Endodermal cell (in vitro differentiated cells): ENCODE data around the gene XG. TPM values are rescaled to one million over a fixed set of nuclear protein-coding genes. Genes with fewer than 3 reads are reported as not detected.
"Not testable (repeated sequence)": the region's sequence is repeated elsewhere in the genome, so short reads cannot be mapped to it uniquely, and the experiment has no call there.

Experiments
- DNase-seq: peaks from one replicate; pipeline ENCODE4 v3.0.0-alpha.2; 2017
- H3K27ac ChIP-seq: 2 replicates; pipeline ENCODE4 v1.5.1; 2013; ENCODE audit warnings: mild to moderate bottlenecking, low read depth, low read length, moderate library complexity
- H3K27me3 ChIP-seq: 2 replicates; pipeline ENCODE4 v1.6.1; 2013; ENCODE audit warnings: mild to moderate bottlenecking, low read length, moderate library complexity; ENCODE audit not compliant: insufficient read depth, control insufficient read depth, poor library complexity, severe bottlenecking
- H3K36me3 ChIP-seq: 2 replicates; pipeline ENCODE4 v1.7.0; 2013; ENCODE audit warnings: mild to moderate bottlenecking, low read length, moderate library complexity; ENCODE audit not compliant: control insufficient read depth, insufficient read depth
- H3K4me1 ChIP-seq: one replicate; pipeline ENCODE4 v1.7.0; 2013; ENCODE audit warnings: low read length; ENCODE audit not compliant: control insufficient read depth, insufficient read depth
- H3K4me3 ChIP-seq: 2 replicates; pipeline ENCODE4 v1.5.1; 2013; ENCODE audit warnings: mild to moderate bottlenecking, low read length, moderate library complexity
- H3K9ac ChIP-seq: 2 replicates; pipeline ENCODE4 v1.6.1; 2013; ENCODE audit warnings: mild to moderate bottlenecking, low read length, moderate library complexity; ENCODE audit not compliant: poor library complexity, severe bottlenecking; ENCODE audit errors: extremely low read depth
- H3K9me3 ChIP-seq: 2 replicates; pipeline ENCODE4 v1.6.1; 2013; ENCODE audit warnings: mild to moderate bottlenecking, low read length, moderate library complexity; ENCODE audit not compliant: control insufficient read depth
- H3K27ac Mint-ChIP-seq: 2 replicates; pipeline ENCODE4 v1.8.0; 2020; ENCODE audit warnings: mixed read lengths
- H3K27me3 Mint-ChIP-seq: 2 replicates; pipeline ENCODE4 v1.8.0; 2021; ENCODE audit warnings: mild to moderate bottlenecking, mixed read lengths; ENCODE audit not compliant: insufficient read depth
- H3K36me3 Mint-ChIP-seq: 2 replicates; pipeline ENCODE4 v1.8.0; 2020; ENCODE audit warnings: low read depth, mixed read lengths
- H3K4me1 Mint-ChIP-seq: 2 replicates; pipeline ENCODE4 v1.8.0; 2020; ENCODE audit warnings: mixed read lengths
- H3K4me3 Mint-ChIP-seq: 2 replicates; pipeline ENCODE4 v1.8.0; 2020; ENCODE audit warnings: mild to moderate bottlenecking, moderate library complexity, mixed read lengths
- H3K9me3 Mint-ChIP-seq: 2 replicates; pipeline ENCODE4 v1.8.0; 2020; ENCODE audit warnings: mild to moderate bottlenecking, mixed read lengths
- CTCF ChIP-seq: fragments of 200-600 bp; sonication (generic); conservative IDR thresholded peaks from 2 replicates; pipeline ENCODE4 v1.5.0; 2021; ENCODE audit warnings: antibody characterized with exemption, mild to moderate bottlenecking
- WGBS, 2 experiments: methylation state at CpG; one replicate each; pipeline versions ENCODE4 v1.1.5 to v1.1.7; 2013; ENCODE audit warnings: missing lambda C conversion rate in 2 of 2, mixed read lengths in 1 of 2; ENCODE audit not compliant: insufficient coverage in 1 of 2, insufficient read length in 1 of 2; 5-methylcytosine and 5-hydroxymethylcytosine counted together
- total RNA-seq, 2 donors: library from RNA; stranded (reverse); fragmentation: NEBNext Ultra II Directional in 1 of 2; extraction: Animal tissue kit (Norgen Biotek cat#: 25700) in 1 of 2; gene quantifications; 2 replicates in 1 of 2; 3 replicates in 1 of 2; pipeline ENCODE4 v1.2.1, GENCODE V29; 2021

The XG gene
- total RNA-seq, 2 donors from 2014 or later, result 1.1 to 1.3 TPM

- Mint-ChIP-seq H3K36me3 (peaks cover 2% of the 10 kb centered on the region), H3K9me3 (peaks cover 5% of the 10 kb centered on the region), H3K27ac (no peak overlapping the region), H3K4me3 (no peak overlapping the region), H3K4me1 (peaks cover 2% of the 10 kb centered on the region), H3K27me3 (peaks cover 1% of the 10 kb centered on the region)
- Histone ChIP-seq H3K4me1 (no peaks in the 10 kb centered on the region), H3K36me3 (no peaks in the 10 kb centered on the region), H3K9me3 (no peaks in the 10 kb centered on the region), H3K27me3 (no peaks in the 10 kb centered on the region), H3K9ac (no peak overlapping the region), H3K4me3 (no peak overlapping the region), H3K27ac (no peak overlapping the region)
- WGBS, 2 experiments, result 92 to 96% methylated on average over 9 to 10 of the region's 10 CpGs
- TF ChIP-seq CTCF, result no peak
- no peak for DNase-seq
These were observed 4.7 kb downstream of the XG start for GRCh38 chrX:2756548-2756947.

GRCh38 chrX:2761246-2761645 is 9.4 kb downstream of the XG start:
- H3K27ac Mint-ChIP-seq, result no peak overlapping the region
- no peaks in the 10 kb centered on the region for H3K9me3 ChIP-seq
- H3K36me3 Mint-ChIP-seq, result no peaks in the 10 kb centered on the region
- H3K4me1 ChIP-seq, result no peaks in the 10 kb centered on the region
- DNase-seq, result no peak
- peaks cover 13% of the 10 kb centered on the region for H3K4me1 Mint-ChIP-seq
- H3K9me3 Mint-ChIP-seq, result peaks cover 5% of the 10 kb centered on the region
- H3K27me3 Mint-ChIP-seq, result peaks cover 1% of the 10 kb centered on the region
- H3K36me3 ChIP-seq, result no peaks in the 10 kb centered on the region
- no peak for TF ChIP-seq CTCF
- WGBS, 2 experiments, result 81 to 91% methylated on average over 2 of the region's 2 CpGs
- H3K9ac ChIP-seq, result no peak overlapping the region
- no peak overlapping the region for H3K4me3 ChIP-seq
- H3K4me3 Mint-ChIP-seq, result no peak overlapping the region
- H3K27me3 ChIP-seq, result no peaks in the 10 kb centered on the region
- no peak overlapping the region for H3K27ac ChIP-seq

- H3K27ac Mint-ChIP-seq, H3K9me3 ChIP-seq, DNase-seq, H3K9ac ChIP-seq, H3K4me3 Mint-ChIP-seq, H3K4me1 ChIP-seq, H3K27me3 ChIP-seq, H3K36me3 Mint-ChIP-seq, H3K36me3 ChIP-seq, H3K9me3 Mint-ChIP-seq, H3K27ac ChIP-seq, H3K27me3 Mint-ChIP-seq, H3K4me3 ChIP-seq: not testable (repeated sequence)
- WGBS, 2 experiments, result 88 to 91% methylated on average over 3 to 4 of the region's 4 CpGs
- H3K4me1 Mint-ChIP-seq, result peaks cover 18% of the 10 kb centered on the region
These were observed 10.8 kb downstream of the XG start for GRCh38 chrX:2762671-2763070.

GRCh38 chrX:2764766-2765548 is 13.1 kb downstream of the XG start:
- H3K27me3 Mint-ChIP-seq, H3K4me1 ChIP-seq, H3K9me3 ChIP-seq, H3K36me3 ChIP-seq, H3K27ac ChIP-seq, H3K36me3 Mint-ChIP-seq, DNase-seq, H3K9me3 Mint-ChIP-seq, H3K4me3 ChIP-seq, H3K9ac ChIP-seq, H3K27me3 ChIP-seq, H3K27ac Mint-ChIP-seq, H3K4me3 Mint-ChIP-seq: not testable (repeated sequence)
- WGBS, 2 experiments, result 91 to 95% methylated on average over 12 to 19 of the region's 19 CpGs
- peaks cover 24% of the 10 kb centered on the region for H3K4me1 Mint-ChIP-seq
